Measurements from ENCODE around the gene OBSCN.

OBSCN gene

DNA sequence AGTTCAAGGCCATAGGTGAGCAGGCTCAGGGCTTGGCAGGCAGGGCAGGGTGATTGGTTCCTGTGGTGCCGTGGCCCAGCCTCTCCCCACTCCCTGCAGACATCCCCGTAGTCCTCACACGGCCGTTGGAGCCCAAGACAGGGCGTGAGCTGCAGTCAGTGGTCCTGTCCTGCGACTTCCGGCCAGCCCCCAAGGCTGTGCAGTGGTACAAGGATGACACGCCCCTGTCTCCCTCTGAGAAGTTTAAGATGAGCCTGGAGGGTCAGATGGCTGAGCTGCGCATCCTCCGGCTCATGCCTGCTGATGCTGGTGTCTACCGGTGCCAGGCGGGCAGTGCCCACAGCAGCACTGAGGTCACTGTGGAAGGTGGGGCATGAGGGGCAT, 71.9 kb downstream of the OBSCN start:
- DNase-seq = no peak

- no peak for DNase-seq
These were observed 72.5 kb downstream of the OBSCN start for GRCh38 chr1:228280106-228280901.

- no peak for DNase-seq
These were observed 73.2 kb downstream of the OBSCN start for GRCh38 chr1:228280961-228281591.

DNA sequence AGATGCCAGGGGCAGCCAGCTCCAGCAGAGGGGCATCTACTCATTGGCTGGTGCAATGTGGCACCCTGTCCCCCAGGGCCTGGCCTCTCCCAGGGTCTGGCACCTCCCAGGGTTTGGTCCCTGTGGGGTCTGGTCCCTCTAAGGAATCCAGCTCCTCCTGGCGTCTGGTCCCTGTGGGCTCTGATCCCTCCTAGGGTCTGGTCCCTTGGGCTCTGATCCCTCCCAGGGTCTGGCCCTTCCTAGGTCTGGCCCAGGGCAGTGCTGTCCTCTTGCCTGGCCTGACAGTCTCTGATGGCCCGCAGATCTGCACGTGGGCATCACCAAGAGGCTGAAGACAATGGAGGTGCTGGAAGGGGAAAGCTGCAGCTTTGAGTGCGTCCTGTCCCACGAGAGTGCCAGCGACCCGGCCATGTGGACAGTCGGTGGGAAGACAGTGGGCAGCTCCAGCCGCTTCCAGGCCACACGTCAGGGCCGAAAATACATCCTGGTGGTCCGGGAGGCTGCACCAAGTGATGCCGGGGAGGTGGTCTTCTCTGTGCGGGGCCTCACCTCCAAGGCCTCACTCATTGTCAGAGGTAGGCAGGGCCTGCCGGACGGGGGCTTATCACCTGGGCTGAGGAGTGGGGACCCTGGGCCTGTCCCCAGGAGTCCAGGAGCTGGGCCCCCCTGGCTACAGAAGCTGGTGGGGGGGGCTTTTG, 73.9 kb downstream of the OBSCN start:
- DNase-seq = no peak

GRCh38 chr1:228282329-228283042, 74.6 kb downstream of the OBSCN start:
- no peak for DNase-seq

- DNase-seq = no peak
These were observed 75.2 kb downstream of the OBSCN start for GRCh38 chr1:228283043-228283371.

DNA sequence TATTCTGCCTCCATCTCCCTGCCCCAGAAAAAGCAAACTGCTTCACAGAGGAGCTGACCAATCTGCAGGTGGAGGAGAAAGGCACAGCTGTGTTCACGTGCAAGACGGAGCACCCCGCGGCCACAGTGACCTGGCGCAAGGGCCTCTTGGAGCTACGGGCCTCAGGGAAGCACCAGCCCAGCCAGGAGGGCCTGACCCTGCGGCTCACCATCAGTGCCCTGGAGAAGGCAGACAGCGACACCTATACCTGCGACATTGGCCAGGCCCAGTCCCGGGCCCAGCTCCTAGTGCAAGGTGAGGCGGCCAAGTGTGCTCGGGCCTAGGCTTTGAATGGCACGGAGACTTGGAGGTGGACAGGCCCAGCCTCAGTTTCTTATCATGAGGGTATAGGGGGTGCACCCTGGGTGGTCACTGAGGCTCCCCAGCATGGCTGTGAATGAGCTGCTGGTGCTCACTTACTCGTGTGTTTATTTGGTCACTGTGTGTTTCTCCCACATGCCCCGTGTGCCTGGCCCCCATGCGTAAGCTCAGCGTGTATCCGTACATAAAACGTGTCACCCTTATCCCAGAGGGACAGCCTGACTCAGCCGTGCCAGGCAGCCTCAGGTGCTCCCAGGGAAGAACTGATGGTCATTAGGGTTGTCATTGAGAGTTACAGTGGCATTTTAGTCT, 75.8 kb downstream of the OBSCN start:
- DNase-seq = no peak

DNA sequence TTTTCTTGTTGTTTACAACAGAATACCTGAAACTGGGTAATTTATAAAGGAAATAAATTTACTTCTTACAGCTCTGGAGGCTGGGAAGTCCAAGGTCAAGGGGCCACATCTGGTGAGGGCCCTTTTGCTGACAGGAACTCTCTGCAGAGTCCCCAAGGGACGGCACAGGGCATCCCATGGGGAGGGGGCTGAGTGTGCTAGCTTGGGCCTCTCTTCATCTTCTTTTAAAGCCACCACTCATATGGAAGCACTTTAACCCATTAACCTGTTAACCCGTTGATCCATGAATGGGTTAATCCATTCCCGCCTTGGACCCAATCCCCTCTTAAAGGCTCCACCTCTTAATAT, 76.3 kb downstream of the OBSCN start:
- no peak for DNase-seq

- DNase-seq = no peak
These were observed 76.7 kb downstream of the OBSCN start for GRCh38 chr1:228284521-228284920.

GRCh38 chr1:228285661-228286504, 78.0 kb downstream of the OBSCN start:
- DNase-seq = no peak

DNA sequence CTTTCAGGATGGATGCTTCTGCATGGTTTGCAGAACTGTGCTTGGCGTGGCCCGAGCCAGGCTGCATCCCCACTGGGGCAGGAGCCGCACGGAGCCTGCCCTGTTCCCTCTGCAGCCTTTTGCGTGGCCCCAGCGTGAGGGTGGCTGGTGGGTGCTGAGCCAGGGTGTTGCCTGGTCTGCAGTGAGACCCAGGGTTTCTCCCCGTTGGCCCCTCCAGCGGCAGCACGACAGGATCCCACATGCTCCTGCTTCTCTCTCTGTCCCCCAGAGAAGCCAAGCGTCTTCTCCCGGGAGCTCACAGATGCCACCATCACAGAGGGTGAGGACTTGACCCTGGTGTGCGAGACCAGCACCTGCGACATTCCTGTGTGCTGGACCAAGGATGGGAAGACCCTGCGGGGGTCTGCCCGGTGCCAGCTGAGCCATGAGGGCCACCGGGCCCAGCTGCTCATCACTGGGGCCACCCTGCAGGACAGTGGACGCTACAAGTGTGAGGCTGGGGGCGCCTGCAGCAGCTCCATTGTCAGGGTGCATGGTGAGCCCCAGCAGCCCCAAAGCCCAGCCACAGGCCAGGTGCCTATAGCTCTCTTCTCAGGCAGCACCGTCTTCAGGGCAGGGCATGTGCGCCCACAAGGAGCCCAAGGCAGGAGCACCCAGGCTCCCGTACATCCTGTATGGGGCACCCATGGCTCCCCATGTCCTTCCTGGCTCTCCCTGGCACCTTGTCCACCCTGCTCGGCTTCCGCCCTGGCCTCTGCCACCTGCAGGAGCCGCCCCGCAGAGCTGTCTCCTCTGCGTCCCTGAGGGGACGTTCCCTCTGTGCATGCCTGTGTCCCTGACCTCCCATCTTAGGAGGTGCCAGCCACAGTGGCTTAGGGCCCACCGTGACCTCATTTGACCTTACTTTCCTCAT, 78.9 kb downstream of the OBSCN start:
- DNase-seq = no peak

- no peak for DNase-seq
These were observed 79.9 kb downstream of the OBSCN start for GRCh38 chr1:228287541-228288425.

DNA sequence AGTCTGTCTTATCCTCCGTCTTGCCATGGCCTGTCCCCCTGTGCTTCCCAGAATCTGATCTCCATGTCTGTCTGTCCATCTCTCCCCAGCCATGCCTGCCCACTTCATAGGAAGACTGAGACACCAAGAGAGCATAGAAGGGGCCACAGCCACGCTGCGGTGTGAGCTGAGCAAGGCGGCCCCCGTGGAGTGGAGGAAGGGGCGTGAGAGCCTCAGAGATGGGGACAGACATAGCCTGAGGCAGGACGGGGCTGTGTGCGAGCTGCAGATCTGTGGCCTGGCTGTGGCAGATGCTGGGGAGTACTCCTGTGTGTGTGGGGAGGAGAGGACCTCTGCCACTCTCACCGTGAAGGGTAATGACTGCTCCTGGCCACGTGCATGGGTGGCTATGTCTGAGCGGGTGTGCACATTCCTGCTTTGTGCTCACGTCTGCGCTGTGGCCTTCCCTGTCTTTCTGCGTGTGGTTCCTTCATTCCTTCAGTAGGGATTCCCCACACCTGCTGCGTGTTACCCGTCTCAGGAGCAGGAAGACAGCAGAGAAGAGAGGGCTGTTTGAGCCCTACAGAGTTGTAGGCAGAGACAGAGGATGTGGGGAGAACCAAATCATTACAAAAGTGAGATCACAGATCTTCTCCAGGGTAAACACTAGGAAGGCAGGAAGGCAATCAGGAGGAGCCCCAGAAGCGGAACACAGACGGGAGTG, 80.8 kb downstream of the OBSCN start:
- no peak for DNase-seq

DNA sequence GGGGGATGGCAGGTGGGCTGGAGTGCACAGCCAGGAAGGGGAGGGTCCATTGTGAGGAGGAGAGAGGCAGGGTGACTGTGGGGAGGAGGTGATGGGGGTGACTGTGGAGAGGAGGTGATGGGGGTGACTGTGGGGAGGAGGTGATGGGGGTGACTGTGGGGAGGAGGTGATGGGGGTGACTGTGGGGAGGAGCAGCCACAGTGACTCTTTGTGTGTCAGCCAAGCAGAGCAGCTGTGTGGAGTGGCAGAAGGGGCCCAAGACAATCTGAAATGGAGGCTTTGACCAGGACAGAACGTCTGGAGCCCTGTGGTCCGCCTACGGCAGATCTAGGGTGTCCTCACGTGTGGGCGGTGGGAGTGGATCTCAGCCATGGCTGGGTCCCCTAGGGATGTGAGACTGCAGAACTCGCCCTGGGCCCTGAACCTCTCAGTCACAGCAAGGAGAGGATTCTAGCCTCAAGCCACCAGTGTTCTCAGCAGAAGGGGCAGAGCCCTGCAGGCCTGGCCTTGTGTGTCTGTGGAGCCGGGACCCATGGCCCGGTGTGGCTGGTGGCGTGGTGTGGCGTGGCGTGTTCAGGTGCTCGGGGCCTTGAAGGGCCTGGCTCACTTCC, 81.5 kb downstream of the OBSCN start:
- no peak for DNase-seq

- no peak for DNase-seq
These were observed 82.4 kb downstream of the OBSCN start for GRCh38 chr1:228289996-228290881.

GRCh38 chr1:228291906-228292608, 84.2 kb downstream of the OBSCN start:
- no peak for DNase-seq

DNA sequence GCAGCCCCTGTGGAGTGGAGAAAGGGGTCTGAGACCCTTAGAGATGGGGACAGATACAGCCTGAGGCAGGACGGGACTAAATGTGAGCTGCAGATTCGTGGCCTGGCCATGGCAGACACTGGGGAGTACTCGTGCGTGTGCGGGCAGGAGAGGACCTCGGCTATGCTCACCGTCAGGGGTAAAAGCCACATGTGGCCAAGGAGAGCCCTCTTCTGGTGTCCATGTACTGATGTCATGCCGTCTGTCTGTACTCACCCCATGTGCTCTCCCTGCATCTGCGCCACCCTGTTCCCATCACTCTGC, 84.7 kb downstream of the OBSCN start:
- DNase-seq = no peak
